ENCODE data around the gene COA6. TPM values are rescaled to one million over a fixed set of nuclear protein-coding genes. Genes with fewer than 3 reads are reported as not detected.

The COA6 gene
- total and polyA plus RNA-seq, 2 of the 13 experiments (the other 11 are each of a cell fraction or from before 2014, with no cell fraction given): 32.4 to 104 TPM

DNA sequence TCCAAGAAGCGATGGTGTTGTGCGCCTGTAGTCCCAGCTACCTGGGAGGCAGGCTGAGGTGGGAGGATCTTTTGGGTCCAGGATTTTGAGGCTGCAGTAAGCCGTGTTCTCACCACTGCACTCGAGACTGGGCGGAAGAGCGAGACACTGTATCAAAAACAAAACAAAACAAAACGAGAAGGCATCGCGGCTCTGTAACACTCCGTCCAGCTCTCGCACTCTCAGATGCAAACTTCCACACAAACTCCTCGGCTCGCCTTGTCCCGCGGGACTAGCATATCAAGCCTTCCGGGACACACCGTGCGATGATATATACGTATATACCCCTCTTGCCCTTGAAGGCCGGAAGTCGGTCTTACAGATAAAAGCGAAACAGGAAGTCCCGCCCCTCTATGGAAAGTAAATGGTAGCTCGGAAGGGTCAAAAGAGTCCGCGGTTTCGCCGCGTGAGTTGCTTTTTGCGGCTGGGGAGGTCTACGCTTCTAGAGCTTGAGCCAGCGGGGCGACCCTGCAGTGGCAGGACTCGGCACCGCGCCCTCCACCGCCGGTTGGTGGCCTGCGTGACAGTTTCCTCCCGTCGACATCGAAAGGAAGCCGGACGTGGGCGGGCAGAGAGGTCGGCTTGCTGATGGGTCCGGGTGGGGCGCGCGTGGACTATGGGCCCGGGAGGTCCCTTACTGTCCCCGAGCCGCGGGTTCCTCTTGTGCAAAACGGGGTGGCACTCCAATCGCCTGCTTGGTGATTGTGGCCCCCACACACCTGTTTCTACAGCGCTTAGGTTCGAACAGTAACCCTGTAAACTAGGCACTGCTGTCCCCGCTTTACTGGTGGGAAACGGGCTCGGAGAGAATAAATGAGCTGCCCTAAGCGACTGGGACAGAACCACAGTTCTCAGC lies at the start of gene COA6 (continued):
- TF ChIP-seq MED13 (CRISPR knock-in tag; IDR thresholded peaks at IDR 0.05) (peak; percentile 54; the same call in 1 of the 2 replicates), ZMYM4 (CRISPR knock-in tag; IDR thresholded peaks at IDR 0.05) (peak; percentile 97), SIN3B (IDR thresholded peaks at IDR 0.05; ENCODE audit: low read length) (peak; percentile 79; the same call in 1 of the 2 replicates), TEAD3 (CRISPR knock-in tag; optimal IDR thresholded peaks at IDR 0.05; ENCODE audit: borderline replicate concordance) (no peak), ZNF124 (CRISPR knock-in tag; IDR thresholded peaks at IDR 0.05) (0 out of 2 replicates have a peak, but pooled peaks have one; percentile 25), ZNF552 (CRISPR knock-in tag; IDR thresholded peaks at IDR 0.05; ENCODE audit: borderline replicate concordance) (0 out of 2 replicates have a peak, but pooled peaks have one; percentile 68), ZNF160 (CRISPR knock-in tag; IDR thresholded peaks at IDR 0.05) (peak; percentile 32; the same call in 1 of the 2 replicates), ZBTB40 (IDR thresholded peaks at IDR 0.05) (peak; percentile 80), ZBTB40 (CRISPR knock-in tag; IDR thresholded peaks at IDR 0.05) (peak; percentile 75), ZNF263 (CRISPR knock-in tag; IDR thresholded peaks at IDR 0.05) (no peak), KDM4B (CRISPR knock-in tag; IDR thresholded peaks at IDR 0.05) (peak; percentile 63; the same call in 1 of the 2 replicates), ZFP36L1 (CRISPR knock-in tag; IDR thresholded peaks at IDR 0.05) (peak; percentile 60; the same call in 1 of the 2 replicates), ZZZ3 (CRISPR knock-in tag; IDR thresholded peaks at IDR 0.05; ENCODE audit: borderline replicate concordance) (no peak), PAWR (CRISPR knock-in tag; IDR thresholded peaks at IDR 0.05; ENCODE audit: borderline replicate concordance) (peak; percentile 78; the same call in 1 of the 2 replicates), ZNF253 (CRISPR knock-in tag; IDR thresholded peaks at IDR 0.05; ENCODE audit: borderline replicate concordance) (no peak), SOX6 (IDR thresholded peaks at IDR 0.05) (no peak), SOX6 (CRISPR knock-in tag; IDR thresholded peaks at IDR 0.05) (peak; percentile 80)
- TF ChIP-seq, protein P1, sequence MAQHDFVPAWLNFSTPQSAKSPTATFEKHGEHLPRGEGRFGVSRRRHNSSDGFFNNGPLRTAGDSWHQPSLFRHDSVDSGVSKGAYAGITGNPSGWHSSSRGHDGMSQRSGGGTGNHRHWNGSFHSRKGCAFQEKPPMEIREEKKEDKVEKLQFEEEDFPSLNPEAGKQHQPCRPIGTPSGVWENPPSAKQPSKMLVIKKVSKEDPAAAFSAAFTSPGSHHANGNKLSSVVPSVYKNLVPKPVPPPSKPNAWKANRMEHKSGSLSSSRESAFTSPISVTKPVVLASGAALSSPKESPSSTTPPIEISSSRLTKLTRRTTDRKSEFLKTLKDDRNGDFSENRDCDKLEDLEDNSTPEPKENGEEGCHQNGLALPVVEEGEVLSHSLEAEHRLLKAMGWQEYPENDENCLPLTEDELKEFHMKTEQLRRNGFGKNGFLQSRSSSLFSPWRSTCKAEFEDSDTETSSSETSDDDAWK (CRISPR knock-in tag; IDR thresholded peaks at IDR 0.05): no peak

Measured in HepG2 (cell line).